Upper lobe of left lung (tissue), 6 donors: ENCODE results near the gene SAMD4A. TPM values are rescaled to one million over a fixed set of nuclear protein-coding genes. Genes with fewer than 3 reads are reported as not detected.

ENCODE experiments used
- ATAC-seq, 2 donors: fragments of 200-7000 bp; cut with Tn5 transposase; one replicate each; pipeline ENCODE4 v1.9.1; 2022; ENCODE audit warnings: mild to moderate bottlenecking in 2 of 2, moderate library complexity in 2 of 2; ENCODE audit not compliant: low FRiP score in 2 of 2
- DNase-seq, 2 donors: peaks; one replicate each; pipeline ENCODE4 v3.0.0-alpha.2; 2019 to 2020
- H3K27ac ChIP-seq, 4 donors: fragments of 200-600 bp; sonication (generic); one replicate each; pipeline ENCODE4 v1.5.1; 2016 to 2019
- H3K27me3 ChIP-seq, 4 donors: fragments of 200-600 bp; sonication (generic); one replicate each; pipeline ENCODE4 v1.5.1; 2017 to 2019
- H3K36me3 ChIP-seq, 4 donors: fragments of 200-600 bp; sonication (generic); one replicate each; pipeline ENCODE4 v1.5.1; 2016 to 2019
- H3K4me1 ChIP-seq, 4 donors: fragments of 200-600 bp; sonication (generic); one replicate each; pipeline ENCODE4 v1.5.1; 2018 to 2019
- H3K4me3 ChIP-seq, 4 donors: fragments of 200-600 bp; sonication (generic); one replicate each; pipeline ENCODE4 v1.5.1; 2017 to 2019; ENCODE audit warnings: mild to moderate bottlenecking in 2 of 4, moderate library complexity in 1 of 4
- H3K9me3 ChIP-seq, 4 donors: fragments of 200-600 bp; sonication (generic); one replicate each; pipeline ENCODE4 v1.5.1; 2018 to 2019
- CTCF ChIP-seq, 6 experiments: fragments of 450-650 bp in 4 of 6; fragments of 200-600 bp in 2 of 6; sonication (generic) in 2 of 6; IDR thresholded peaks; one replicate each; pipeline ENCODE4 v1.5.1; 2016 to 2019; ENCODE audit warnings: antibody characterized with exemption in 6 of 6
- EP300 ChIP-seq, 4 donors: sonication (generic); formaldehyde crosslinking; IDR thresholded peaks; one replicate each; pipeline ENCODE4 v1.5.1; 2017; ENCODE audit warnings: antibody characterized with exemption in 4 of 4, control low read depth in 2 of 4
- POLR2A ChIP-seq, 4 donors: fragments of 450-650 bp; IDR thresholded peaks; one replicate each; pipeline ENCODE4 v1.5.1; 2016 to 2017; ENCODE audit warnings: antibody characterized with exemption in 4 of 4, mild to moderate bottlenecking in 2 of 4
- POLR2AphosphoS5 ChIP-seq, 2 donors: sonication (generic); formaldehyde crosslinking; IDR thresholded peaks; one replicate each; pipeline ENCODE4 v1.5.1; 2017; ENCODE audit warnings: antibody characterized with exemption in 2 of 2
- WGBS, 2 donors: methylation state at CpG; one replicate each; pipeline ENCODE4 v1.1.5; 2017 to 2018; 5-methylcytosine and 5-hydroxymethylcytosine counted together
- total RNA-seq, 6 donors: library from RNA; depleted of rRNA in 4 of 6; stranded (reverse); fragments of >200 nt in 4 of 6; gene quantifications; one replicate each; pipeline versions ENCODE4 v1.1.0 to v1.2.1, GENCODE V29; 2016 to 2021
- donor health status: DM: no; HTN: no; CAD: no; lungs with moderate emphysema.
- donor health status: DM: no; HTN: yes; CAD: no; lungs with severe emphysema.

Gene SAMD4A
- total RNA-seq, 6 donors from 2014 or later, result 26.0 to 68.3 (median 37.0) TPM

- ATAC-seq (no peak), DNase-seq (no peak)
- Histone ChIP-seq H3K27ac (no peak overlapping the region), H3K36me3 (no peaks in the 10 kb centered on the region), H3K4me1 (peaks cover 0 to 3% (median 0%) of the 10 kb centered on the region in 4 donors), H3K27me3 (no peaks in the 10 kb centered on the region), H3K4me3 (no peak overlapping the region), H3K9me3 (no peaks in the 10 kb centered on the region)
- no peak for TF ChIP-seq POLR2A (IDR thresholded peaks at IDR 0.05)
- no peak for TF ChIP-seq POLR2AphosphoS5 (IDR thresholded peaks at IDR 0.05)
- TF ChIP-seq EP300 (IDR thresholded peaks at IDR 0.05), result no peak
- TF ChIP-seq CTCF (IDR thresholded peaks at IDR 0.05), result no peak
- 85% methylated on average over 1 of the region's 1 CpG for WGBS, 2 donors
Observed at GRCh38 chr14:54665946-54666345, 99.0 kb downstream of the SAMD4A start.

GRCh38 chr14:54667026-54667744 lies 100.3 kb downstream of the SAMD4A start:
- TF ChIP-seq POLR2AphosphoS5 (IDR thresholded peaks at IDR 0.05) (no peak), CTCF (IDR thresholded peaks at IDR 0.05) (no peak), EP300 (IDR thresholded peaks at IDR 0.05) (no peak), POLR2A (IDR thresholded peaks at IDR 0.05) (no peak)
- Histone ChIP-seq H3K36me3 (no peaks in the 10 kb centered on the region), H3K27ac (no peak overlapping the region), H3K27me3 (no peaks in the 10 kb centered on the region), H3K9me3 (no peaks in the 10 kb centered on the region), H3K4me3 (no peak overlapping the region), H3K4me1 (peaks cover 0 to 3% (median 0%) of the 10 kb centered on the region in 4 donors)
- ATAC-seq (no peak), DNase-seq (no peak)
- 90 to 93% methylated on average over 4 of the region's 4 CpGs for WGBS, 2 donors

GRCh38 chr14:54667764-54668163 lies 100.8 kb downstream of the SAMD4A start:
- ATAC-seq (no peak), DNase-seq (peak in 1 of 2 donors; percentile 12)
- Histone ChIP-seq H3K4me3 (no peak overlapping the region), H3K27me3 (no peaks in the 10 kb centered on the region), H3K4me1 (peaks cover 0 to 2% (median under 1%) of the 10 kb centered on the region in 4 donors), H3K36me3 (no peaks in the 10 kb centered on the region), H3K27ac (no peak overlapping the region), H3K9me3 (no peaks in the 10 kb centered on the region)
- no peak for TF ChIP-seq EP300 (IDR thresholded peaks at IDR 0.05)
- TF ChIP-seq CTCF (IDR thresholded peaks at IDR 0.05), result no peak
- TF ChIP-seq POLR2A (IDR thresholded peaks at IDR 0.05), result no peak
- TF ChIP-seq POLR2AphosphoS5 (IDR thresholded peaks at IDR 0.05), result no peak
- 89 to 94% methylated on average over 8 of the region's 8 CpGs for WGBS, 2 donors

- ATAC-seq, result peak; percentile 38 to 87
- Histone ChIP-seq H3K36me3 (no peaks in the 10 kb centered on the region), H3K9me3 (no peaks in the 10 kb centered on the region)
Observed at GRCh38 chr14:54669721-54670561, 103.0 kb downstream of the SAMD4A start.

GRCh38 chr14:54671537-54671936 lies 104.6 kb downstream of the SAMD4A start:
- Histone ChIP-seq H3K36me3 (no peaks in the 10 kb centered on the region), H3K27ac (no peak overlapping the region), H3K9me3 (no peaks in the 10 kb centered on the region), H3K4me1 (peaks cover 0 to 5% (median 0%) of the 10 kb centered on the region in 4 donors), H3K27me3 (no peaks in the 10 kb centered on the region), H3K4me3 (no peak overlapping the region)
- TF ChIP-seq CTCF (IDR thresholded peaks at IDR 0.05) (no peak), EP300 (IDR thresholded peaks at IDR 0.05) (no peak), POLR2A (IDR thresholded peaks at IDR 0.05) (no peak), POLR2AphosphoS5 (IDR thresholded peaks at IDR 0.05) (no peak)
- 86 to 92% methylated on average over 4 of the region's 4 CpGs for WGBS, 2 donors
- no peak for DNase-seq
- no peak for ATAC-seq

More at GRCh38 chr14:54669721-54670561, 103.0 kb downstream of the SAMD4A start:
- TF ChIP-seq EP300 (IDR thresholded peaks at IDR 0.05), result peak in 1 of 4 donors; percentile 68
- no peak for TF ChIP-seq POLR2AphosphoS5 (IDR thresholded peaks at IDR 0.05)
- no peak for TF ChIP-seq POLR2A (IDR thresholded peaks at IDR 0.05)
- H3K27ac ChIP-seq, result no peak overlapping the region
- DNase-seq, result no peak
- H3K4me1 ChIP-seq, result peaks cover 0 to 3% (median 0%) of the 10 kb centered on the region in 4 donors
- no peak overlapping the region for H3K4me3 ChIP-seq
- 70 to 71% methylated on average over 20 of the region's 20 CpGs for WGBS, 2 donors
- no peaks in the 10 kb centered on the region for H3K27me3 ChIP-seq
